HT-29 (cell line): ENCODE data around the gene RABL6. TPM values are rescaled to one million over a fixed set of nuclear protein-coding genes. Genes with fewer than 3 reads are reported as not detected.
"Not testable (repeated sequence)": the region's sequence is repeated elsewhere in the genome, so short reads cannot be mapped to it uniquely, and the experiment has no call there.

Experiments used
- DNase-seq: peaks from one replicate; pipeline ENCODE4 v3.0.0-alpha.2; 2015; ENCODE audit warnings: low spot score
- small RNA-seq: library from RNA; depleted of rRNA; stranded (forward); fragments of <200 nt; gene quantifications from one replicate; pipeline ENCODE3, GENCODE V24; 2014
- total RNA-seq: library from RNA; depleted of rRNA; stranded (reverse); fragments of >200 nt; shearing (Covaris generic); gene quantifications from 2 replicates; pipeline ENCODE4 v1.2.3, GENCODE V29; 2014; rRNA removed

RABL6 gene
- total RNA-seq, 1 experiment from 2014 or later: 247 TPM

DNA sequence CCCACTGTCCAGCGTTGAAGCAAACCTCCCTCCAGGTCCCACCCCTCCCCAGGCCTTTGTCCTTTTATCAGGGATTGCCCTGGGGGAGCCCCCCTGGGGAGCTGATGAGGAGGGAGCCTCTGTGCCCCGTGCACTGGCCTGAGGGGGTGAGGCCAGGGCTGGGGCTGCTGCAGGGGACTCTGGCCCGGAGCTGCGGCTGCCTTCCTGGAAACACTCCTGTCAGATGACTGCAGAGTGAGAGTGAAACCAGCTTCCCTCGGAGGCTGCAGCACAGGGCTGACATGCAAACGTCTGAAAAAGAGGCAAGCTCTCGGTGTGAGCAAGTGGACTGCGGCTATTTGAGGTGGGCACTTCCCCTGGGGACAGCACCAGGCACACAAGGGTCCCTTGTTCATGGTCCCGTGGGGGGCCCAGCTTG, 74.0 kb downstream of the RABL6 start:
- DNase-seq: no peak

DNA sequence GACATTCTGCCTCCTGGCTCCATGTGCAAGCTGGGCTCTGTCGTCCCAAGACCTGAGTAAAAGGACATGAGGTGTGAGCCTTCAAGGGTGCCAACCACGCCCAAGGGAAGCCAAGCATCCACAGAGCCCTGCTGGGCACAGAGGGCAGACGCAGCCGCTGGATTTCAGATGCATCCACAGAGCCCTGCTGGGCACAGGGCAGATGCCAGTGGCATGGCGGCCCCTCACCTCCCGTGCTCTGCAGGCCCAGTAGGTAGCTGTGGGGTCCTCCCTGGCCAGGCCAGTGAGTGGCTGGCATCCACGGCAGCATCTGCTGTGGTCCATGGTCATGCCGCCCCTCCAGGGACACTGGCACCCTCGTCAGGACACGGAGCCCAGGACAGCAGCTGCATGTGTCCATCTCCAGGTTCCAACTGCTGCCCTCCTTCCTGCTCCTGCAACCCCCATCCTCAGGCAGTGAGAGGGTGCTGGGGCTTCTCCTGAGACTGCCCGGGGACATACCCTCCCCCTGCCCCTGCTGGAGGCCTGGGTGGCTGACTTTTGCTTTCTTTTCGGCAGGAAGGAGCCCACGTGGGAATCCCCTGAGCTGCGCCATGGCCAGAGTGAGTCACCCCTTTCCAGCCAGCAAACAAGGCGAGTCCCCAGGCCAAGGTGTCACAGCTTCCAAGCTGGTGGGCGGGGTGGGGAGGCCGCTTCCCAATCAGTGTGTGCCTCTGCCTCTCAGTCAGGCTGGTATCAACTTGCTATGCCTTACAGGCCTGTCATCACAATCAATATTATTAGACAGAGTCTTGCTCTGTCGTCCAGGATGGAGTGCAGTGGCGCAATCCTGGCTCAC, 74.6 kb downstream of the RABL6 start:
- DNase-seq: peak; percentile 72

DNA sequence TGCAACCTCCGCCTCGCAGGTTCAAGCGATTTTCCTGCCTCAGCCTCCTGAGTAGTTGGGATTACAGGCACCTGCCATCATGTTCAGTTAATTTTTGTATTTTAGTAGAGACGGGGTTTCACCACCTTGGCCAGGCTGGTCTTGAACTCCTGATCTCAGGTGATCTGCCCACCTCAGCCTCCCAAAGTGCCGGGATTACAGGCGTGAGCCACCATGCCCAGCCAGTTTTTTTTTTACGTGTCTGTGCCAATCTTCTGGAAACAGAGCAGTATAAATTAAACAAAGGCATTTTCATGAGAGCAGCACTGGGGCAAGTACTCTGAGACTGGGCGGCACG, 75.2 kb downstream of the RABL6 start:
- not testable (repeated sequence) for DNase-seq

DNA sequence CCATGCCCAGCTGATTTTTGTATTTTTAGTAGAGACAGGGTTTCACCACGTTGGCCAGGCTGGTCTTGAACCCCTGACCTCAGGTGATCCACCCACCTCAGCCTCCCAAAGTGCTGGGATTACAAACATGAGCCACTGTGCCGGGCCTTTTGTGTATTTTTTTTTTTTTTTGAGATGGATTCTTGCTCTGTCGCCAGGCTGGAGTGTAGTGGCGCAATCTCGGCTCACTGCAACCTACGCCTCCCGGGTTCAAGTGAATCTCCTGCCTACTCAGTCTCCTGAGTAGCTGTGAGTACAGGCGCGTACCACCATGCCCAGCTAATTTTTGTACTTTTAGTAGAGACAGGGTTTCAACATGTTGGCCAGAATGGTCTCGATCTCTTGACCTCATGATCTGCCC, 75.9 kb downstream of the RABL6 start:
- DNase-seq: not testable (repeated sequence)

DNA sequence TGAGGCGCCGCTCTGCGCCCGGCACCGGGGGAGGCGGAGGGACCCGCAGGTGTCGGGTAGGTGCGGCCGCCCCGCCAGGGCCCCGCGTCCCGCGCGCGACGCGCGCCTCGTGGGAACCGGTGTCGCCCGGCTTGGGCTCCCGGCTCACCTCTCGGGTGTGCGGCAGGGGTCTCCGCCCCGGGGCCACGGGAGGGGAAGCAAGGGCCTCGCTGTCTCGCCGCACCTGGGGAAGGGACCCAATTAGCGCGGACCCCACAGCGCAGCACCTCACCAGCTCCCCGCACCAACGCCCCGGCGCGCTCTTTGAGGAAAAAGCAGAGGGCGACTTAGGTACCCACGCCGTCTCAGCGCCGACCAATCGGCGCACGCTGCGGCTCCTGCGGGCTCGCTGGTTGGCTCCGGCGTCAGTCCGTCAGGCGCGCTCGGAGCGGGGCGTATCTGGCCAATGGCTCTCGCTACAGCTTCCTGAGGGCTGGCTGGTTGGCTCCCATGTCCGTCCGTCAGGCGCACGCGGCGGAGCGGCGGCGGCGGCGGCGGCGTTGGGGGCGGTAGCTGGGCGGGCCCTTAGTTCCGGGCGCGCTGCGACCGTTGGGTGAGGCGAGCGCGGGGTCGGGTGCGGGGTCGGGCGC, 78.3 kb downstream of the RABL6 start, which contains the start of gene TRAF2:
TRAF2 (plus strand) TSS at position 567 of the 629 bp plus-strand sequence. CDS start 12,225 bp downstream, outside the sequence.
- peak; percentile 99 for DNase-seq

DNA sequence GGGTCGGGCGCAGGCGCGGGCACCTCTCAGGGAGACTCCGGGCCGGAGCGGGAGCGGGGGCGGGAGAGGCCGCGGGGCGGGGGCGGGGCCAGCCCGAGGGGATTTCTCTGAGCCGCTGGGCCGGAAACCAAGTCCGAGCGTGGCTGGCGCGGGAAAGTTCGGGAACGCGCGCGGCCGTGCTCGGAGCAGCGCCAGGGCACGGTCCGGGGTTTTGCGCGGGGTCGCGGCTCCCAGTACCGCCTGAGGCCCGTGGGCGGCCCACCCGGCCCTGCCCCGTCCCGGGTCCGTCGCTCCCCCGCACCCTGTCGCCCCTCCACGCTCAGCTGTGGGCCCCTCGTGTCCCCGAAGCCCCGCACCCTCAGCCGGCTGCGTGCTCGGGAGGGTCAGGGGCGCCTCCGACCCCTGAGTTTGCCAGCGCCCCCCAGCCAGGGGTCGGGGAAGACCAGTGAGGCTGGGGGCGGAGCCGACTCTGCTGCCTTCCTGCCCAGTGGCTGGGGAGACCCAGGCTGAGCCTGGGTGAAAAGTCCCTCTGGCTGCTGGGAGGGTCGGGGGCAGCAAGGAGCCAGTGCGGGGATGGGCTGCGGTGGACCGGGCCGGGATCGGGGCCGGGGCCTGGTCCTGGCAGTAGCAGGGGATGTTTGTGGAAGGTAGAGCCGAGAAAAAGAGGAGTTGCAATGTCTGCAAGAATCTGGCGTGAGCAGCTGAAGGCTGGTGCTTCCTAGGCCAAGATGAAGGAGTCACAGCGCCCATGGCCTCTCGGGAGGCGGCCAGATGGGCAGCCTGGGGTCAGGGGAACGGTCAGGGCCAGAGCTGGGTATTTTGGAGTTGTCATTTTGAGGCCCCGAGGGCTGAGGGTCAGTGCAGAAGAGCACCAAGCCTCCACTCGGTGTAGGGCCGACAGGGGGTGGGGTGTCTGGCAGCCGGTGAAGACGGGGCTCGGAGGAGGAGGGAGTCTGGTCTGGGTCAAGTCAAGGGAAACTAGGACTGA, 79.2 kb downstream of the RABL6 start:
- DNase-seq: no peak

DNA sequence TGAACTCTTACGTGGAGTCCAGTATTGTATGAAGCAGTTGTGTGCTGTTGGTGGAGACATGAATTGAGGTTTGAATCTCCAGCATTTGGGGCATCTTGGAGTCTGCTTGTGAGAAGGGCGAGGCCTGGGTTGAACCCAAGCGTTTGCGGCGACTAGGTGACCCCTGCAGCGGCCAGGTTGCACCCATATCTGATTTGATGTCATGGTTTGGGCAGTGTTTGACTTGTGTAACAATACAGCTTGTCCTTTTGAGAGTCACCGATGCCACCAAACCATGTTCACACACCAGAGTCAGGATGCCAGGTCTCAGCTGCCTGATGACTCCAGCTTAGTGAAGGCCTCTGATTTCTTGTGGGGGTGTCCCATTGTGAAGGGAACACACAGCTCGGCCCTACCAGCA, 80.7 kb downstream of the RABL6 start:
- DNase-seq: no peak

DNA sequence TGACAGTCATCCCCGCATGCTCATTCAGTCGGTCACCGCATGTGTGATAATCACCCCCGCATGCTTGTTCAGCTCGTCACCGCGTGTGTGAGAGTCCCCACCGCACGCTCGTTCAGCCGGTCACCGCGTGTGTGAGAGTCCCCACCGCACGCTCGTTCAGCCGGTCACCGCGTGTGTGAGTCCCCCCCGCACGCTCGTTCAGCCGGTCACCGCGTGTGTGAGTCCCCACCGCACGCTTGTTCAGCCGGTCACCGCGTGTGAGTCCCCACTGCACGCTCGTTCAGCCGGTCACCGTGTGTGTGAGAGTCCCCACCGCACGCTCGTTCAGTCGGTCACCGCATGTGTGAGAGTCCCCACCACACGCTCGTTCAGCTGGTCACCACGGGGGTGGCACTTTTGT, 82.1 kb downstream of the RABL6 start:
- no peak for DNase-seq

DNA sequence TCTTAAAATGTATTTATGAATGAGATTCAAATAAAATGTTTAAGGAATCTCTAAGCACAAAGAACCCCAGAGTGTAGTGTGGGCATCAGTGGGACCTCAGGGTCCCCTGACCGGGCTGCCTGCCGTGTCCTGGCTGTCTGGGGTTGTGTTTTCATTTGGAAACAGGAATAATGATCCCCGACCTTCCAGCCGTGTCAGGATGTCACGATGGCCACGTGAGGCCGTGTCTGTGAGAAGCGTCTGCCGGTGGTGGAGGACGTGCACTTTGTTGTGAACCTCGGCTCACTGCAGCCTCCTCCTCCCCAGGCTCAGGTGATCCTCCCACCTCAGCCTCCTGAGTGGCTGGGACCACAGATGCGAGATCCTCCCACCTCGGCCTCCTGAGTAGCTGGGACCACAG, 82.9 kb downstream of the RABL6 start:
- DNase-seq: no peak

Small RNA genes lying within 50 kb of the gene (small RNA-seq; reads per million reads assigned to genes)
- gene AL355987.2 (not detected), gene ATP6V1G1P3 (not detected), gene MIR4292 (not detected), gene MIR4479 (not detected)

Other genes starting within 250 kb of the RABL6 start
- gene EGFL7, start 145.0 kb upstream of the RABL6 start, total RNA-seq: 3.2 and 6.4 TPM in 2 replicates
- 160 and 167 TPM in 2 replicates for gene AGPAT2, start 120.5 kb upstream of the RABL6 start, total RNA-seq
- not detected in 2 replicates for gene DIPK1B, start 95.4 kb upstream of the RABL6 start, total RNA-seq
- not detected in 2 replicates for gene LCN10, start 65.0 kb upstream of the RABL6 start, total RNA-seq
- gene LCN6, start 59.4 kb upstream of the RABL6 start, total RNA-seq: not detected in 2 replicates
- gene LCN8, start 49.7 kb upstream of the RABL6 start, total RNA-seq: not detected in 2 replicates
- 0.60 TPM in 1 of 2 replicates, not detected in the other for gene LCN15, start 43.4 kb upstream of the RABL6 start, total RNA-seq
- gene TMEM141, start 16.6 kb upstream of the RABL6 start, total RNA-seq: 357 and 376 TPM in 2 replicates
- gene CCDC183, start 11.6 kb upstream of the RABL6 start, total RNA-seq: 9.0 and 10.4 TPM in 2 replicates
- 9.0 and 9.4 TPM in 2 replicates for gene AJM1, start 34.5 kb downstream of the RABL6 start, total RNA-seq
- 230 and 232 TPM in 2 replicates for gene PHPT1, start 41.5 kb downstream of the RABL6 start, total RNA-seq
- gene MAMDC4, start 44.4 kb downstream of the RABL6 start, total RNA-seq: 14.9 and 29.8 TPM in 2 replicates
- 428 and 484 TPM in 2 replicates for gene EDF1, start 58.4 kb downstream of the RABL6 start, total RNA-seq
- 36.4 and 36.7 TPM in 2 replicates for gene TRAF2, start 78.6 kb downstream of the RABL6 start, total RNA-seq
- 379 and 389 TPM in 2 replicates for gene FBXW5, start 136.8 kb downstream of the RABL6 start, total RNA-seq
- 0.71 and 2.6 TPM in 2 replicates for gene C8G, start 137.3 kb downstream of the RABL6 start, total RNA-seq
- 0.58 and 0.94 TPM in 2 replicates for gene LCN12, start 144.3 kb downstream of the RABL6 start, total RNA-seq
- gene PTGDS, start 169.6 kb downstream of the RABL6 start, total RNA-seq: not detected in 2 replicates
- gene LCNL1, start 175.0 kb downstream of the RABL6 start, total RNA-seq: not detected in 2 replicates
- gene PAXX, start 184.5 kb downstream of the RABL6 start, total RNA-seq: 169 and 179 TPM in 2 replicates
- 17.0 and 24.1 TPM in 2 replicates for gene CLIC3, start 188.6 kb downstream of the RABL6 start, total RNA-seq
- 92.6 and 99.9 TPM in 2 replicates for gene ABCA2, start 220.3 kb downstream of the RABL6 start, total RNA-seq
- gene FUT7, start 224.1 kb downstream of the RABL6 start, total RNA-seq: 0.36 and 0.42 TPM in 2 replicates
- 59.9 and 84.3 TPM in 2 replicates for gene NPDC1, start 238.2 kb downstream of the RABL6 start, total RNA-seq
- 2.5 and 2.7 TPM in 2 replicates for gene ENTPD2, start 246.1 kb downstream of the RABL6 start, total RNA-seq